GM21381 (cell line): ENCODE data around the gene SUPT4H1.

Experiments used
- ATAC-seq: cut with Tn5 transposase; IDR thresholded peaks from one replicate; pipeline ENCODE4 v1.9.1; 2021; ENCODE audit warnings: mild to moderate bottlenecking, moderate library complexity; ENCODE audit not compliant: unreplicated experiment

SUPT4H1 gene

DNA sequence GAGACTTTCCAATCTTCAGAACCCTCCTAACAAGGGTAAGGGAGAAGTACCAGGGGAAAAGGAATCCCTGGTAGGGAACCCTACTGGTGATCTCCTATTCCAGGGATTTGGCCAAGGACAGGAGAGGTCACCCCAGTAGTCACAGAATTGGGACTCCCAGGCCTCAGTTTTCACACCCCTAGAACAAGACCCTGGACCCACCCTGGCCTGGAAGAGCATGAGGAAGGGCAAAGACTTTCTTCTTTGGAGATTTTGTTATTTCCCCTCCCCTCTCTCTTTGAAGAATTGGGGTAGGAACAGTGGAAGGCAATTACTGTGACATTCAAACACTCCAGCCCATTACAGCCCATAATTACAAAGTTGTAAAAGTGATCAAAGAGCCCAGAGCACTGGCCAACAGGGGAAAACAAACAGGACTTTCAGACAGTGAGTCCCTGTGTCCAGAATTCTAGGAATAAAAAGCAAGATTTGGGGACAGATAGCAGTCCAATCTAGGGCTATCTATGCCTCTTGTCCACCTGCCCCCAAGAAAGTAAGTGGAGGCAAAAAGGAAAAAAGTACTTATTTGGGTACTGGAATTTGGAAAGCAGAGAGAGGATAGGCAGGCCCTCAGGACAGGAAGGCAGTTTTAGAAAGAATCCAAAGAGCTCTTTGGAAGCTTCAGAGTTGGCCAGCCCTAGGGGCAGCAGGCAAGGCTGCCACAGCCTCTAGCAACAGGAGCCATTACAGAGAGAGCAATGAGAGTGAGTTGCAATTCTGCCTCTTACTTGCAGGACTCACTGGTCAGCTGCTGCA is 13.4 kb upstream of the SUPT4H1 start:
- no peak for ATAC-seq

DNA sequence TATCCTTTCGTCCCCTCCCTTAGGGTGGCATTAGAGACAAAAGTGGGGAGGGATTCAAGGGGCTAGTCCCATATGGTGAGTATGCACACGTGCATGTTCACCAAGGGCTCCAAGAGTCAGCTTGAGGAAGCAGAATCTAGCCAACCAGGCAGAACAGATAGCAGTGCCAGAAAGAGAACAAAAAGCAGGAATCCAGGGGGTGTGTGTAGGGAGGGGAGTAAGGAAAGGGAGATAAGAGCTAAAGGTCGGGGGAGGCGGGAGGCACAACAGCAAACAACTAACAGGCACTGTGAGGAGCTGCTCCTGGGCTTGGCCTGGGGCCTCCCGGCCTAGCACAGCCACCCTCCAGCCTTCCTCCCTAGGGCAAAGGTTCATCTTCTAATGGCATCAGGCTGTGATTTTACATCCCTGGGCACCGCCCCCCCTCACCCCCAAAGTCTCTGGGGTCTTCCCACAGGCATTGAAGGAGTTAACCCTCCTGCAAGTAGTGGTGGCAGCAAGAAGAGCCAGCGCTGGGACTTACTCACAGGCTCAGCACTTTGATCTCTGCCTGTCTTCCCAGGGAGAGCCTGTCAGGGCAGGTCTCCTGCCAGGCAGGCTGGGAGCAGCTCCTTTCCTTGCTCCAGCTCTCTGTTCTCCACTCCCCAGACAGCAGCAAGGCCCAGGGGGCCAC is 12.4 kb upstream of the SUPT4H1 start:
- no peak for ATAC-seq

DNA sequence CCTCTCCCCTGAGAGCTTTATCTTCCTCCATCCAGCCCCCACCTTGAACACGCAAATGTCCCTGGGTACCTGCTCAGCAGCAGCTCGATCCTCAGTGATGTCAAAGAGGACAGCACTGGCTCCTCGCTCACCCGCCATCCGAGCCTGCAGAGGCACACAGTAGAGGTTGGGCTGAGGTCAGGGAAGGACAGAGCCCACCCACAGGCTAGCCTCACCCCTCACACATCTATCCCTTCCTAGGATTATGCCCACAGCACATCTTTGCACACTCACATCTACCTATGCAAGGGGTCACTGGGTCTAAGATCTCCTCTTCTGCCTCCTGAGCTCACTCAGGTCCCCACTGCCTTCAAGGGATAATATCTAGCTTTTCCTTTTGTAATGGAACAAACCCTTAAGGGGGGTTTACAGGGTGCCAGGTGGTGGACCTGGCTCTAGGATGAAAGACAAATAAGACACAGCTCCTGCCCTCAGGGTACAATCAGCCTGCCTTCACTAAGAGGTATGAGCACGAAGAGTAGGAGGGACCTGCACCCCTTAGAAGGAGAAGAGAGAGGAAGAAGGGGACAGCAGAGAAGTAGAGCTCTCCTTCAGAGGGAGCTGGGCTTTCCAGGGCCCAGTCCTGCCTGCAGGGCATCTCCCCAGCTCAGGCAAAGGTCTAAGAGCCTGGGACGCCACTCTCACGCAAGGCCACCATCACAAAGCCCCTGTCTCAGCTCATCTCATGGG is 11.6 kb upstream of the SUPT4H1 start:
- ATAC-seq = no peak

DNA sequence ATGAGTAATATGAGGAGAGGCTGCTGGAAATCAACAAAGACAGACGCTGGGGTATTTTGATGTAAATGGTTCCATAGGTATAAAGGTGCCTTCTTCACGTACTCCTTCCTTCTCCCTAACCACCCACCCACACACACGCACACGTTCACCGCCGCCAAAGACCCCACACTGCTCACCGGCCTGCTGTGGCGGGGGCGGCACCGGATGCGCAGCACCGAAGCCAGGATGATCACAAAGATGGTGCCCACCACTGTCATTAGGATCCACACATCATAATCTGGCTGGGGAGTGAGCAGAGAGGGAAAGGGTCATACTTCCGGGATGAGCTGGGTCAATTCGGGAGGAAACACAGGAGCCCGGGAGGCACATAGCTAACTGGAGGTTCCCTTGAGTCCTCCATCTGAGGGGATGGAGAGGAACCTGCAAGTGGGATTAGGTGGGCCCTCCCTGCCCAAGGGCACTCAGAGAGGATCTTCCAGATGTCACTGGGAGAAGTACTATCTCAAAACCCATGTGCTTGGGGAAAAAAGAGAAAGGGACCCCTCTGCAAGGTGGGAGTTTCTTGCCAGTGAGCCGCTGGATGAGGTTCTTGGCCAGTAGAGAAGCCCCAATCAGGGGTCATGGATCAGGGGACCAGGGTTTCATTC is 10.5 kb upstream of the SUPT4H1 start:
- no peak for ATAC-seq

DNA sequence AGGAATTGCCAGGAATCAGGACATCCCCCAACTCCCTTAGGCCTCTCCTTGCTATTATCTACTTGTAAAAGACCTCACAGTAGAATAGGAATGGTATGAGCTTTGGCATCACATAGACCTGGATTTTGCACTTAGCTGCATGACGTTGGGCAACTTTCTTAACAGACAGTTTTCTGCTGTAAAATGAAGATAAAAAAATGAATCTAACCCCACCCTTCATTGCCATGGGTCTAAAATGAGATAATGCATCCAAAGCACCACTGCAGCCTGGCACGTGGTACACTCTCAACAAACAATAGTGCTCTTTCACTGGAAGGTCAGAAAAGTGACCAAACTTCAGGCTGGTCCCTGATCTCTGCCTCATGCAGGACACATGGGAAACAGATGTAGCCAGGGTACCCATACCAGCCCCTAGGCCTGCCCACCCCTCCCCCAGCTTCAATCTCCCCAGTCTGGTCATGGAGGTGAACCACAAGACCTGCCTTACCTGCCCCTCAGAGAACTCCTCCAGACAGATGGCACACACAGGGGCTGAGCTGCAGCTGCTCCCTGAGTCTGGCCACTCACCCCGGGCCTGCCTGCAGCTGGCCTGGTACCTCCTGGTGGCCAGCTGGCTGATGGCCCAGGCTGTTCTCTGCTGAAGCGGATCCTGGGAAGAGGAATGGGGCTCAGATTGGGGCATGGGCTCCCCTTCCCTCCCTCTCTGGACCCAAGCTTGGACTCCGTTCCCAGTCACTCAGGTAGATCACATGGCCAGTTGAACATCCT is 8.5 kb upstream of the SUPT4H1 start:
- no peak for ATAC-seq

DNA sequence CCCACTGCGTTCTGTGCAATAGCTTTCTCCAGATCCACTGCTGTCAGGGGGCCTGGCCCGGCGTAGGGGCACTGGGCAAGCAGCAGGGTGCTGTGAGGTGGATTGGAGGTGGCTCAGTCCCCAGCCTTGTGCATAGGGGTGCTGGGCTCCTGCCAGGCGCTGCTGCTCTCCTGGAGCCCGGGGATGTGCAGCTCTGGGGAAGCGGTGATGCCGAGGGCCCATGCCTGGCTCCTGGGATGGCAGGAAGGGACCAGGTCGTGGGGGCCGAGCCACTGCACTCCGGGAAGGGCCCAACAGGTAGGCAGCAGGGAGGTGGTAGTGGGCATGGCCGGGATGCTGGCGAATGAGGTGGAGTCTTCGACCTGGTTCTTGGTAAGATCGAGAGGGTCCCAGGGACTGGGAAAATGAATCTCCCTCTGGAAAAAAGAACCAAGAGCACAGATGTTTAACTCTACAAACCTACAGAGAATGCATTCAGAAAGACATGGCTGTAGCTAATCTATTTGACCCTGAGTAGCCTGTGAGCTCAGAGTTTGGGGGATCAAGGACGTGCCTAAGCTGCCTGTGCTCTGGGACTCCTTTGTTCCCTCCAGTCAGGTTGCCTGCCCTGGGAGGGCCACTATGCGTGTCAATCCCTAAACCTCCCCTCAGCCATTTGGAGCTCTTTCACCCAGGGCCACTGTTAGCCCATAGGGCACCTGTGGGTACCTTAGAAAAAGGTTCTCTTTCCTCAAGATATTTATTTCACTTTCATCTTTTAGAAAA is 6.6 kb upstream of the SUPT4H1 start:
- no peak for ATAC-seq

DNA sequence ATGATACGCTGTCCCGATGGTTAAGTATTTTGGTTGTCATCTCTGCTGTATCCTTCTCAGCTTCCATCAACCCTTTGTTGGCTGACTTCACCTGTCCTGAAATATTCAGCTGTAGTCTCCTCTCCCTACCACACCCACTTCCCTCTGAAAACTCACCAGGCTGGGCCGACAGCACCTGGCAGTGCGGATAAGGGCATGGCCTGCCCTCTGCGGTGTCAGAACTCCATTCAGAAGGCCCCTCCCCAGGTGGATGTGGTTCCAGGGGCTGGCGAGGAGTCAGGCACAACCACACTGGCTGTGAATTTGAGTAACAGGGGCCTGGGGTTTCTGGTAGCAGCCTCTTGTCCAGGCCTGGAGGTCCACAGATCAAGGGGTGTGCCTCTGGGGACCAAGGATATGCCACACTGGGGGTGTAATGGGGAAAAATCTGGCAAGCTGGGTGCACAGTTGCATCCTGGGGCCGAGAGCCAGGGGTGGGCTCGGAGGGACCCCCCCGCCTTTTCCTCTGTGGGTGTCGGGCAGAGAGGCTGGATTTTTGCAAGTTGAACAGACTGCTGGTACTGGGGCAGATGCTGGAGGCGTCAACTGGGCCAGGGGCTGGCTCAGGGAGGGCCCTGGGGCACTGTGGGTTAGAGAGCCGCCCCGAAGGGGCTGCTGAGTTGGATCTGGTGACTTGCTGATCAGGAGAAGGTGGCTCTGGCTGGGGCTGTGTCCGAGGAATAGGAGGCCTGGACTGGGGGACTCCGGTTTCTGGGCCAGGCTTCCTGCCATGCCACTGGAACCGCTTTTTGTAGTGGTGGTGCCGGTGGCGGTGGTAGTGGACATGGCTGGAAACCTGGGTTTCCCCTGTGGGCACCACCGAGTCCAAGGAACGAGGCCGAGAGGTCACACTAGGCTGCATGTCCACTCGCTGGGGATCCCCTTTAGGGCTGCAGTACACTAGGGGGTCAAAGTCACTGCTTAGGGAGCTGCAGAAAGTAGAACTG is 5.6 kb upstream of the SUPT4H1 start:
- no peak for ATAC-seq

DNA sequence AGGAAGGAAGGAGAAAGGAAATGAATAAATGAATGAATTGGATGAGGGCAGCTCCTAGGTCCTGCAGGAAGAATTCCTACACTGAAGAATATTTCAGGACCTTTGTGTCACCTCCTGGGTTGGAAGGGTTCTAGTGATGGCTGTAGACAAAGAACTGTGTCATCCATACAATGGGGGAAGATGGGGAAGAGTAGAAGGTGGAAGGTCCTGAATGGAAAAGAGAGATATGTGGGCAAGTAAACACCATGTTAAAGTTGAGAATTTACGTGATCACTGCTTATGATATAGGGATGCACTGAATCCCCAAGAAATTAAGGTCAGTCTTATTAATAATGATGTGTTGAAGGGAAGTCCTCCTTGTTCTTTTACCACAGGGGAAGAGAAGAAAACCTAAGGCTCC is 4.2 kb upstream of the SUPT4H1 start:
- ATAC-seq = no peak

DNA sequence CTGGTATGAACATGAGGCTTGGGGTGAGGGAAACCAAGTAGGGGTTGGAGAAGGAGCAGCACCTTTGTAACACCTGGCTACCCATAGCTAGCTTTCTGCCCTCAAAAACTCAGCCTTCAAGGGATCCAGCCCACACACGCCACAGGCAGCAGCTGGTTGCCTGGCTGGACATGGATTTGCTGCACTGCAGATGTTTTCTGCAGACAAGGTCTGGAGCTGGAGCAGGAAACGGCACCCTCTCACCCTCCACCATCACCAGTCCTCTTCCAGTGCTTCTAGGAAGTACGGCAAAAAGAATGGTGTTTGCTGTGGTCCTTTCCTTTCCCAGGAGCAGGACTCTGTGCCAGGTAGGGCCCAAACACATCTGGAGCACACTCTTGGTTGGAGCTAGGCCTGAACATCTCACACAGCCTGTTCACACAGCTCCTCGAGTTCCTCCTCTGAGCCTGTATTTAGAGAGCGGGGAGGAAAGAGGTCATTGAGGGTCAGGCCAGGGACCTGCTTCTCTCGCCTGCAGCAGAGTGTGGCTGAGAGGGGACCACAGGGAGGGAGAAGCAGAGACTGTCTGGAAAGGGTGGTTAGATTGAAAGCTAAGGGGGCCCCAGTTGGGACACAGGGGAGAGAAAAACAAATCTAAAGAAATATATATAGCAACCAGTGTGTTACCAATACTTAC is 2.7 kb upstream of the SUPT4H1 start:
- no peak for ATAC-seq

DNA sequence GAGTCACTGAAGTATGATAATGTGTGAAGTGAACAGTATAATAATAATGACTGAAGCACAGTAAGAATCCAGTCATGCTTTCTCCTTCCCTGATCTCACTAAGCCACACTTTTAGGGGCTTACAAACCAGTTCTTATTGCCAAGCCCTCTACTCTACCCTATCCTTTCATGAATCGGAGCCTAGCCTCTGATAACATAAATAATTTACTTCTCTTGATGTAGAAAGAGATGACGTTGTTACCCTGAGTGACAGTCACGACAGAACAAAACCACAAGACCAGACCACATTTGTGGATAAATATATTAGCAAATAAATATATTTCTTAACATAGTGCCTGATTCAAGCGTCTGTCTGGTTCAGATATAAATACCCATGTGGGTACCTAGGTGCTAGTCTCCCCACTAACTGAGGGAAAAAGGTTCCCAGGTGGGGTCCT is 1.4 kb upstream of the SUPT4H1 start:
- no peak for ATAC-seq

DNA sequence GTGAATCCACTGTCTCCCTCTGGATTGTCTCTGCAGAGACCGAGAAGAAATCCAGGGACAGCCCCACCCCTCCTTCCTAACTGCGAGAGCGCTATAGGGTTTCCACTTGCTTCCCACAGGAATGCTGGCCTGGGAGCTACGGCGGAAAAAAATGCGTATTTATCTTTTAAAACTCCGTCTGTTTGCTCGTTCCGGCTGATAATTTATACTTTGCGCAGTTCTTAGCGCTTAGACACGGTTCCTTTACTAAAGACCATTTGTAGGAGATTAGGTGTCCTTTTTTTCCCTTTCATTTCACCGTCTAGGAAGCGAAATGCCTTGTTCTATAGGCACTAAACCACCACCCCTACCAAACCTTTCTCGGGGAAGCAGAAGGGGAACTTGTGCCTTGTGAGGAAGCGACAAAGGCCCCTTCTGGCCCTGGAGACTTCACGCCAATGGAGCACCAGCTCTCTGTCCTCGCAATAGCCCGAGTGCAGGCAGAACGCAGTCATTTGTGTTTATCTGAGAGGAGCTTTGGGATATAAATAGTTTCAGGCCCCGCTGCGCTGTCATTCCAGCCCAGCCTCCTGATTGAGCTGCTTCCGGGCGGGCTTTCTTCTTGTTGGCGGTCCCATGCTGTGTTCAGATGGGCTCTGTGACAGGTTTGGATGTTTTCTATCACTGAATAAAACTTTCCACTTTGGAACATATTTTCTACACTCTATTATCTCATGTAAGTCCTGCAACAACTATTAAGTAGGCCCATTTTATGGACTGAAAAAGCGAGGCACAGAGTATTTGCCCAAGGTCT is 791 bp upstream of the SUPT4H1 start:
- ATAC-seq = peak; percentile 11

DNA sequence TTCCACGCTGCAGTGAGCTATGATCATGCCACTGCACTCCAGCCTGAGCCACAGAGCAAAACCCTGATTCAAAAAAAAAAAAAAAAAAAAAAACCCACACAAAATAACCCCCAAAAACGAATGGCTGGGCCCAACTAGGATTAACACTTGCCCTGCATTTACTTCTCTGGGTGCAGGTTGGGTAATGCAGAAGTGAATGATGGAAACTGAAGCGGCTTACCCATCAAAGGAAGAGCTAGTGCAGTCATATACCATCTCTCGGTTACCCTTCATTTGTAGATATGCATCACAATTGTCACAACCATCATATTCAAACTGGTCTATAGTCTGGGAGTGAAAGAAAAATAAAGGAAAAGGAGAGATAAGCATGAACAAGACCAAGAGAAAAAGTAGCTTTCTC is 819 bp downstream of the SUPT4H1 start:
- ATAC-seq = no peak

DNA sequence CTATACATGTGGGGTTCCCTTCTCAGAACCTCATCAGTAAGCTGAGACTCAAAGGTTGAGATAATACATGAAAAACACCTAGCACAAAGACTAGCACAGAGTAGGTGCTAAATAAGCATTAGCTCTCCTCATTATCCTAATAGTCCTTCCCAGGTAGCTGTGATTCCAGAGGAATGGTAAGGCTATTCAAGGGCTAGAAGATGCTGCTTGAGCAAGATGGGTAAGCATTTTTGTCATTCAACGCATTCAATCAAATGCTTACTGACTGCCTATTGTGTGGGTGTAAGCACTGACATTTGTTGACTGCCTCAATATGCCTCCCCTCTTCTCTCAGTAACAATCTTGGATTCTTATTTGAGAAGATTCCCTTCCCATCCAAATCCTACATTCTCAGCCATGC is 4.0 kb downstream of the SUPT4H1 start:
- no peak for ATAC-seq

DNA sequence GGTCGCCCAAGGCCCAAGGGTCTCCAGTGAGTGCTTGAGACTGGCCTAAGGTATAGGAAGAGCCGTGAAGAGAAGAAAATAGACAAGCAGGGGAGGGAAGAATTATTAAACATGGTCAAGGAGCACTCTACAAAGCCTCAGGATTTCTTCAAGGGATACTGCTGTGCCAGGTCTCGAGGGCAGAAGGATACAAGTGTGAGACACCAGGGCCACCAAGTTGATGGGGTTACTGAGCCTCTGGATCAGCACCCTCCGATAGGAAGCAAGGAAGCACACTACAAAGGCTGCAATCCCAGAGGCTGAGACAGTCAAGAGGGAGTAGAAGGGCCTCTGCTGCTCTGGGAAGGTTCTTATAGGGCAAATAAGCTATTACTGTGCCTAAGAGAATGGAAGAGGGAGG is 6.5 kb downstream of the SUPT4H1 start:
- no peak for ATAC-seq

DNA sequence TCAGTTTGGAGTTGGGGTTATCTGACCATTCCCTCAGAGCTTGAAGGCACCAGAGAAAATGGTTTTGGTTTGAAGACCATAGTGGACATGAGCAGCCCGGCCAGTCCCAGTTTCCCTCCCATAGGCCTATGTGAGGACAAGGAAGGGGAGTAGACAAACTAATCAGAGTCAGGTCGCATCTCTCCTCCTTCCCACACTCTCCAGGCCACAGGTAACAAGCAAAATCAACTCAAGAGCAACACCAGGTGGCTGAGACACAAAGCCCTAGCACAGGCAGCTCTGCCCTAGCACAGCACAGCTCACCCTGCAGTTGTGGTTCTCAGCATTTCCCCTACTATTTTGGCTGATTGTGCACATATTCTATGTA is 7.2 kb downstream of the SUPT4H1 start:
- peak; percentile 35 for ATAC-seq

DNA sequence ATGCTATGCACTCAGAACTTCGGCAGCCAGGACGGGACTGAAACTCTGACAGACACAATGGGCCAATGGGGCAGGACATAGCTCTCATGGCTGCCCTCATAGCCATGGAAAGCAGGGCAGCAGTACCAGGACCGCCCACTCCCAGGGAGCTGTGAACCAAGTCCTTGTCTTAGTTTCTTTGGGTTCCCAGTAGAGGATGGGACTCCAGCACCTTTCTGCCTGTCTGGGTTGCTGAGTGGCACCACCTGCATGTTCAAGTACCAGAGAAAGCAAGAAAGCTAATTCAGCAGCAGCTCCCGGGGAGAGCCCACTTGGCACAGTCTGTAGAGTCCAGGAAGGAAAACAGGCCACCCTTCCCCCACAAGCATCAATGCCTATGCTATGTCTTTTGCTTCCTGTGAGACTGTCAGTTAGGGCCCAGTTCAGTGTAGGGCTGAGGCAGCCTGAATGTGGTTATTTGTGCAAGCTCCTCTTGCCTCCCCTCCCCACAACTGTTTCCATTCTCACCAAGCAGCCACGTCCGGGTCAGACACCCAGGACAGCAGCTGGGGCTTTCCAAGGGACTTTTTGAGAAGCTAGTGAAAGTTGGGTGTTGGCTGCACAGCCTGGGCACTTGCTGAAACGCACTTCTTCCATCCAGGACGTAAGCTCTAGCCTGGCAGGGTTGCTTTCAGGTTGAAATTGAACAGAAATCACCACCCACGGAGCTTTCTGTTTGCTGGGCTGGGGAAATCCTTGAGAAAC is 7.8 kb downstream of the SUPT4H1 start:
- ATAC-seq = peak; percentile 85

DNA sequence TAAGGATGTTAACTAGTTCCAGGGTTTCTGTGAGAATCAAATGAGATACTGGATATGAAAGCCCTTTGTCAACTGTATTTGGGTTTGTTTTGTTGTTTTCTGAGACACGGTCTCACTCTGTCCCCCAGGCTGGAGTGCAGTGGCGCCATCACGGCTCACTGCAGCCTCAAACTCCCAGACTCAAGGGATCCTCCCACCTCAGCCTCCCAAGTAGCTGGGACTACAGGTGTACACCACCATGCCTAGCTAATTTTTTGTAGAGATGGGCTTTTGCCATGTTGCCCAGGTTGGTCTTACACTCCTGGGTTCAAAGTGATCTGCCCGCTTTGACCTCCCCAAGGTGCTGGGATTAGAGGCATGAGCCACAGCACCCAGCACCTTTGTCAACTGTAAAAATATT is 8.9 kb downstream of the SUPT4H1 start:
- no peak for ATAC-seq
